GM19438 (cell line): ENCODE measurements around the gene FYB1.

Experiments
- ATAC-seq: cut with Tn5 transposase; IDR thresholded peaks from one replicate; pipeline ENCODE4 v1.9.1; 2021; ENCODE audit warnings: low read depth; ENCODE audit not compliant: unreplicated experiment

FYB1 gene

GRCh38 chr5:39064450-39064849 is 154.9 kb downstream of the FYB1 start:
- ATAC-seq, result no peak

GRCh38 chr5:39063037-39063436 is 156.3 kb downstream of the FYB1 start:
- no peak for ATAC-seq

GRCh38 chr5:39062530-39062929 is 156.8 kb downstream of the FYB1 start:
- no peak for ATAC-seq

DNA sequence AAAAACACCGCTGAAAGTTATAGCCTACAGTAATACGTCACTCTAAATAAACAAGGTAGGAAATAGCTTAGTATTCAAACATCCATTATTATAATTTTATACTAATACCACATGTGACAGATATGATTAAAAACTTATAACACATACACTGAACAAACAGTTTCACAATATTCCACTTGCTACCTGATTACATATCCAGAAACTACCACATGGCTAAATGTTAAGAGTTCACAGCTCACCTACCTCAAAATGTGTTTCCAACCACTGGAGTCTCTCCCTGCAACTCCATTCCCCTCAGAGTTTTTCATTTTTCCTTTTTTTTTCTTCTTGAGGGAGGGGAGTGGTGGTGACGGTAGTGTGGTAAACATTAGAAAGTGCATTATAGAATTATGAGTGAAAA is 157.3 kb downstream of the FYB1 start:
- ATAC-seq, result no peak

DNA sequence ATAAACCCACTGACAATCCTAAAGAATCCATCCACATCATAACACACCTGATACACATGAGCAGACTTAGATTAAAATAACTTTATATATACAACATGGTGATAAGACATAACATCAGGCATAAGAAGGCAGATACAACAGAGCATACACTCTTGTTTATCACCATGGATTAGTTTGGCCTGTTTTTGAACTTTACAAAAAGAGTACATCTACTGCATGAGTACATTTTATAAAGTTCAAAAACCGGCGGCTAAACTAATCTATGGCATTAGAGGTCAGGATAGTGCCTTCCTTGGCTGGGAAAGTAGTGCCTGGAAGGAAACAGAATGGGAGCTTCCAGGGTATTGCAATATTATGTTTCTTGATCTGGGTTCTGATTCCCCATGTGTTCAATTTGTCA is 160.3 kb downstream of the FYB1 start:
- ATAC-seq, result no peak

DNA sequence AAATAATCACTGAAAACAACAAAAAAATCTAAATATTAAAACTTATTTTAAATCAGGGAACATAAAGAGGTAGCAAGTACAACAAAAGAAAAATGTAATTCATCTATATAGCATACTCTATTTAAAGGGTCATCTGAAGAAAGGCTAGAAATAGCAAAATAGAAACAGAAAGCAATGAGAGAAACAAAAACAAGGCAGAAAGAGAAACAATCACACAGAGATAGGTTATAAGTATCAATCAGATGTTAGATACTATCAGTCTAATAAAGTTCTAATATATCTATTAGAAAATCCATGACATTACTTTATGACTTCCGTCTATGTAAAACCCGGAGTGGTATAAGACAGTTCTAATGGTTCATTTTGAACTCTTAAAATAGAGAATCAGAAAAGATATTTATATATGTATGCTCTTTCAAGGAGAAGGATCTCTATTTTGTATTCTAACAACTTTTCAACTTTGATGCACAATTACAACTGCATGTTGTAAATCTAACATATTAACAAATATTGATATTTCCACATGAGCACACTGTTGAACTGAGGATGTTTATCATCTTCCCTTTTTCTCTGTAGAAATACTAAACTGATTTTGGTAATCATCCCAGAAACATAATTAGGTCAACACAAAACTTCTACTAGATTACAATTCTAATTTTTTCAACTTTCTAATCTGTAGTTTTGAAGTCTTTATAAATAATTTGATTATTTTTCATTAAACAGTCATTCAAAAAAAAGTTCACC is 161.0 kb downstream of the FYB1 start:
- ATAC-seq, result peak; percentile 81

GRCh38 chr5:39057734-39058133 is 161.6 kb downstream of the FYB1 start:
- no peak for ATAC-seq

DNA sequence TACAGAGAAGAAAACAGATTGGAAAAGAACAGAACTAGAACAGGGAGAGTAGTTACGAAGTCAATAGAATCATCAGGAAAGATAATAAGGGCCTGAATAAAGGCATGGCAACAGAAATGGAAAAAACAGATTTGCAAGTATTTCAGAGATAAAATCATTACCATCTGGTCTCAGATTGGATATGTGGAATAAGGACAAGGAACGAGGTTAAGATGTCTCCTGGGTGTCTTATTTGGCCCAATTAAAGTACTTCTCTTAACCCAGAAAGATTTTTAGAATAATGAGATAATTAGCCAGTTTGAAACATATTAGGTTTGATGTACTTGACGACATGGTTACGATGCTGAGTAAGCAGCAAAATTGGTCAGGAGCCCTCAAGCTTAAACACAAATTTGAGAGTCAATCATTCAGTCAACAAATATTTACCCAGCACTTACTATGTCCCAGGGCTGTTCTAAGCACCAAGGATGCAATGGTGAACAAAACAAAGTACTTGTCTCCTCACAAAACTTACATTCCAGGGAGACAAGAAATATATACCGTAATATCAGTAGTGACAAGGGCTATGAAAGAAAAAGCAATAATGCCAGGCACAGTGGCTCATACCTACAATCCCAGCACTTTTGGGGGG is 163.5 kb downstream of the FYB1 start:
- no peak for ATAC-seq
